Kidney (tissue), 14 donors: Measurements from ENCODE around the gene RPS6KA2. TPM values are rescaled to one million over a fixed set of nuclear protein-coding genes. Genes with fewer than 3 reads are reported as not detected.

Experiments used
- DNase-seq, 5 donors: peaks; one replicate each; pipeline ENCODE4 v3.0.0-alpha.2; 2013 to 2020
- FAIRE-seq: peaks from 2 replicates; lab custom pipeline; 2012; peaks lifted over from hg19 to GRCh38; lab: Jason Lieb, UNC
- H3K27ac ChIP-seq, 2 donors: one replicate each; pipeline ENCODE4 v1.7.0; 2013; ENCODE audit warnings: low read depth in 2 of 2, low read length in 2 of 2, inconsistent platforms in 1 of 2
- H3K27me3 ChIP-seq: one replicate; pipeline ENCODE4 v1.7.1; 2013; ENCODE audit warnings: low read length, inconsistent platforms; ENCODE audit not compliant: control insufficient read depth, insufficient read depth
- H3K36me3 ChIP-seq, 3 donors: one replicate each; pipeline versions ENCODE4 v1.7.0 to v1.7.1; 2013; ENCODE audit warnings: low read length in 3 of 3, control low read depth in 1 of 3, inconsistent platforms in 1 of 3; ENCODE audit not compliant: insufficient read depth in 3 of 3, control insufficient read depth in 2 of 3
- H3K4me1 ChIP-seq, 3 donors: one replicate each; pipeline versions ENCODE4 v1.7.0 to v1.7.1; 2013; ENCODE audit warnings: low read length in 3 of 3, inconsistent platforms in 1 of 3, low read depth in 1 of 3; ENCODE audit not compliant: control insufficient read depth in 2 of 3, insufficient read depth in 2 of 3
- H3K4me3 ChIP-seq, 3 donors: one replicate each; pipeline versions ENCODE4 v1.7.0 to v1.8.1; 2013; ENCODE audit warnings: low read length in 3 of 3, control low read depth in 1 of 3, inconsistent platforms in 1 of 3
- H3K9ac ChIP-seq, 3 donors: one replicate each; pipeline versions ENCODE4 v1.7.0 to v1.7.1; 2013; ENCODE audit warnings: low read length in 3 of 3, control low read depth in 1 of 3, inconsistent platforms in 1 of 3
- H3K9me3 ChIP-seq, 3 donors: one replicate each; pipeline versions ENCODE4 v1.7.0 to v1.7.1; 2013; ENCODE audit warnings: low read length in 3 of 3, control low read depth in 1 of 3, inconsistent platforms in 1 of 3; ENCODE audit not compliant: control insufficient read depth in 2 of 3, insufficient read depth in 1 of 3
- intact Hi-C: fragments of 100-400 bp; cut with DNase I; formaldehyde crosslinking; loops from one replicate; pipeline ENCODE4 v1.11.1; 2022
- polyA plus RNA-seq: library from polyadenylated mRNA; stranded (reverse); fragments of 350-450 nt; fragmentation: Illumina TruSeq; extraction: RNeasy Lipid Tissue Mini Kit (QIAGEN cat#74804); gene quantifications from one replicate; pipeline ENCODE4 v1.2.3, GENCODE V29; 2014; ENCODE audit warnings: low read depth, low replicate concordance; ENCODE audit not compliant: insufficient read depth
- total RNA-seq: library from RNA; stranded (reverse); fragmentation: NEBNext Ultra II Directional; extraction: Animal tissue kit (Norgen Biotek cat#: 25700); gene quantifications from one replicate; pipeline ENCODE4 v1.2.1, GENCODE V29; 2021
- TF ChIP-seq, protein P1 (sequence below): IDR thresholded peaks from 3 replicates; pipeline ENCODE4 v1.5.1; 2012; ENCODE audit warnings: mild to moderate bottlenecking, moderate library complexity, borderline replicate concordance; ENCODE audit not compliant: insufficient read depth; ENCODE audit errors: extremely low read depth
- donor health status: control.
- donor health status: control.
- donor health status: control.
- donor health status: control.
- donor health status: control.
- donor health status: DM: yes; HTN: yes; CAD: no.
- donor health status: Normal renal cell carcinoma (clear cell type).

RPS6KA2 gene
- total and polyA plus RNA-seq, 2 donors from 2014 or later: 12.3 to 61.2 TPM

- Histone ChIP-seq H3K36me3 (no peaks in the 10 kb centered on the region), H3K4me1 (peaks cover 0 to 13% (median 9%) of the 10 kb centered on the region in 3 donors), H3K27ac (no peak overlapping the region), H3K9ac (no peak overlapping the region), H3K9me3 (no peaks in the 10 kb centered on the region), H3K27me3 (no peaks in the 10 kb centered on the region), H3K4me3 (no peak overlapping the region)
- TF ChIP-seq, protein P1, sequence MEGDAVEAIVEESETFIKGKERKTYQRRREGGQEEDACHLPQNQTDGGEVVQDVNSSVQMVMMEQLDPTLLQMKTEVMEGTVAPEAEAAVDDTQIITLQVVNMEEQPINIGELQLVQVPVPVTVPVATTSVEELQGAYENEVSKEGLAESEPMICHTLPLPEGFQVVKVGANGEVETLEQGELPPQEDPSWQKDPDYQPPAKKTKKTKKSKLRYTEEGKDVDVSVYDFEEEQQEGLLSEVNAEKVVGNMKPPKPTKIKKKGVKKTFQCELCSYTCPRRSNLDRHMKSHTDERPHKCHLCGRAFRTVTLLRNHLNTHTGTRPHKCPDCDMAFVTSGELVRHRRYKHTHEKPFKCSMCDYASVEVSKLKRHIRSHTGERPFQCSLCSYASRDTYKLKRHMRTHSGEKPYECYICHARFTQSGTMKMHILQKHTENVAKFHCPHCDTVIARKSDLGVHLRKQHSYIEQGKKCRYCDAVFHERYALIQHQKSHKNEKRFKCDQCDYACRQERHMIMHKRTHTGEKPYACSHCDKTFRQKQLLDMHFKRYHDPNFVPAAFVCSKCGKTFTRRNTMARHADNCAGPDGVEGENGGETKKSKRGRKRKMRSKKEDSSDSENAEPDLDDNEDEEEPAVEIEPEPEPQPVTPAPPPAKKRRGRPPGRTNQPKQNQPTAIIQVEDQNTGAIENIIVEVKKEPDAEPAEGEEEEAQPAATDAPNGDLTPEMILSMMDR: no peak
- DNase-seq (peak in 1 of 5 donors; percentile 49), FAIRE-seq (no peak)
- intact Hi-C loops: no loop called here
These were observed 37.7 kb downstream of the RPS6KA2 start for GRCh38 chr6:166589337-166589731.

DNA sequence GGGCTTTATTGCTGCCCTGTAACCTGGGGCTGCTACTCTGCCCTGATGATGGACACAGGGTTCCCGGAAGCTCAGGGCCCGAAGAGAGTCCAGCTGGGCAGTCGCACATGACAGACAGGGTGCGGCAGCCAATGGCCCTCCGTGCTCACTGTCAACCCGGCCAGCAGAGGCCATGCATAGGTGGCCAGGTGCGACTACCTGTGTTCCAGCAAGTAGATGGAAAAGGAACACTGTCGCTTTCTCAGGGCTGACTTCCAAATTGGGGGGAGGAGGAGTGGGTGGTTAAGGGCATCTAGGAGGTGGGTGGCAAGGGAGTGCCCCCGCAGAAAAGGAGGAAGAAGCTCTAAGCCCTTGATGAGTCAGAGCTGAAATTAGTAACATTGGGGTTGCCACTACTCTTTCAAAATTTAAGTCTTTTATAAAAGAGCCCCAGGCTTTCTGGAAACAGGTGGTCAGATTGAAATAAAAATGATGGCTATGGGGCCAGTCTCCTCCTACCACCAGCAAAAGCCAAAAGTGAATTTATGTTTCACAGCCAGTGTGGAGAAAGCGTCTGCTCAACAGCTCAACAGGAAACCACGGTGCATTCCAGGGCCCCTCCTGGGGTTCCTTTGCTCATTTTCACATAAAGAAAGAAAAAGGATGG lies 38.2 kb downstream of the RPS6KA2 start:
- intact Hi-C loops: no loop called here
- no peak for FAIRE-seq
- H3K9me3 ChIP-seq: no peaks in the 10 kb centered on the region
- H3K4me1 ChIP-seq: peaks cover 0 to 13% (median 9%) of the 10 kb centered on the region in 3 donors
- no peak overlapping the region for H3K9ac ChIP-seq
- peak in 3 of 5 donors; percentile 20 to 82 (median 49) for DNase-seq
- H3K36me3 ChIP-seq: no peaks in the 10 kb centered on the region
- no peak overlapping the region for H3K27ac ChIP-seq
- H3K4me3 ChIP-seq: no peak overlapping the region
- TF ChIP-seq, protein P1: no peak
- H3K27me3 ChIP-seq: no peaks in the 10 kb centered on the region

GRCh38 chr6:166587631-166588413 lies 39.2 kb downstream of the RPS6KA2 start:
- peak in 2 of 5 donors; percentile 1 to 55 for DNase-seq
- Histone ChIP-seq H3K4me1 (peaks cover 0 to 13% (median 9%) of the 10 kb centered on the region in 3 donors), H3K4me3 (no peak overlapping the region), H3K27me3 (no peaks in the 10 kb centered on the region), H3K9me3 (no peaks in the 10 kb centered on the region), H3K36me3 (no peaks in the 10 kb centered on the region), H3K9ac (no peak overlapping the region), H3K27ac (no peak overlapping the region)
- TF ChIP-seq, protein P1: no peak
- intact Hi-C loops: no loop called here
- no peak for FAIRE-seq
